Adrenal gland (tissue), 12 donors: ENCODE results near the gene ZC2HC1C. TPM values are rescaled to one million over a fixed set of nuclear protein-coding genes. Genes with fewer than 3 reads are reported as not detected.

Experiments
- DNase-seq, 7 donors: peaks; one replicate each; pipeline ENCODE4 v3.0.0-alpha.2; 2019 to 2020
- H3K27ac ChIP-seq, 5 donors: fragments of 200-600 bp; sonication (generic) in 4 of 5; 1 replicate in 3 of 5; 2 replicates in 2 of 5; pipeline versions ENCODE4 v1.5.1 to v1.8.0; 2016 to 2020; ENCODE audit warnings: mild to moderate bottlenecking in 1 of 5
- H3K27me3 ChIP-seq: fragments of 200-600 bp; 2 replicates; pipeline ENCODE4 v1.8.0; 2021
- H3K36me3 ChIP-seq, 2 donors: fragments of 200-600 bp; replicated peaks in 1 of 2; 1 replicate in 1 of 2; 2 replicates in 1 of 2; pipeline versions ENCODE4 v1.5.1 to v1.8.0; 2018 to 2022
- H3K4me1 ChIP-seq, 2 donors: fragments of 200-600 bp; replicated peaks in 1 of 2; 1 replicate in 1 of 2; 2 replicates in 1 of 2; pipeline versions ENCODE4 v1.5.1 to v1.8.0; 2018 to 2021
- H3K4me3 ChIP-seq, 4 donors: fragments of 200-600 bp; sonication (generic) in 3 of 4; one replicate each; pipeline ENCODE4 v1.5.1; 2016 to 2018
- H3K9me3 ChIP-seq, 3 donors: fragments of 200-600 bp; sonication (generic) in 1 of 3; replicated peaks in 1 of 3; 1 replicate in 2 of 3; 2 replicates in 1 of 3; pipeline versions ENCODE4 v1.5.1 to v1.8.0; 2016 to 2021
- POLR2A ChIP-seq, 2 donors: fragments of 450-650 bp; IDR thresholded peaks; one replicate each; pipeline ENCODE4 v1.6.1; 2017; ENCODE audit warnings: antibody characterized with exemption in 2 of 2, mild to moderate bottlenecking in 2 of 2, moderate library complexity in 1 of 2
- WGBS, 4 donors: extraction: QIAGEN DNeasy Blood & Tissue Kit in 2 of 4; methylation state at CpG; one replicate each; pipeline versions ENCODE4 v1.1.5 to v1.1.7; 2013 to 2017; 5-methylcytosine and 5-hydroxymethylcytosine counted together
- intact Hi-C, 2 donors: fragments of 100-400 bp; cut with DNase I; formaldehyde crosslinking; loops; one replicate each; pipeline versions ENCODE4 v1.14.1 to v1.15.0; 2022 to 2023
- polyA plus RNA-seq, 3 donors: library from polyadenylated mRNA; stranded (reverse); fragments of 200-250 nt in 2 of 3; fragments of 350-450 nt in 1 of 3; fragmentation: Illumina TruSeq in 1 of 3; extraction: RNeasy Lipid Tissue Mini Kit (QIAGEN cat#74804) in 1 of 3; gene quantifications; one replicate each; pipeline ENCODE4 v1.2.3, GENCODE V29; 2013 to 2014
- total RNA-seq, 9 donors: library from RNA; depleted of rRNA in 4 of 9; stranded (reverse); fragments of >200 nt in 4 of 9; fragments of 120-200 nt in 1 of 9; fragmentation: NEBNext Ultra II Directional in 1 of 9; extraction: Animal tissue kit (Norgen Biotek cat#: 25700) in 1 of 9; gene quantifications; one replicate each; pipeline versions ENCODE4 v1.1.0 to v1.2.4, GENCODE V29; 2013 to 2023
- TF ChIP-seq, protein P1 (sequence below), 6 experiments: fragments of 450-650 bp in 4 of 6; fragments of 200-600 bp in 2 of 6; sonication (generic) in 1 of 6; IDR thresholded peaks; 1 replicate in 5 of 6; 2 replicates in 1 of 6; pipeline versions ENCODE4 v1.5.1 to v1.8.0; 2016 to 2021; ENCODE audit warnings: antibody characterized with exemption in 6 of 6, mild to moderate bottlenecking in 2 of 6, moderate library complexity in 1 of 6
- donor health status: healthy with polysubstance abuse.
- donor health status: Bipolar disorder and iron deficiency.
- donor health status: DM: yes; HTN: yes; CAD: no.
- donor health status: DM: no; HTN: no; CAD: no.
- donor health status: DM: no; HTN: no; CAD: no.
- donor health status: DM: yes; HTN: yes; CAD: no.

Gene ZC2HC1C
- total and polyA plus RNA-seq, 12 donors: 1.9 to 12.1 (median 6.0) TPM

DNA sequence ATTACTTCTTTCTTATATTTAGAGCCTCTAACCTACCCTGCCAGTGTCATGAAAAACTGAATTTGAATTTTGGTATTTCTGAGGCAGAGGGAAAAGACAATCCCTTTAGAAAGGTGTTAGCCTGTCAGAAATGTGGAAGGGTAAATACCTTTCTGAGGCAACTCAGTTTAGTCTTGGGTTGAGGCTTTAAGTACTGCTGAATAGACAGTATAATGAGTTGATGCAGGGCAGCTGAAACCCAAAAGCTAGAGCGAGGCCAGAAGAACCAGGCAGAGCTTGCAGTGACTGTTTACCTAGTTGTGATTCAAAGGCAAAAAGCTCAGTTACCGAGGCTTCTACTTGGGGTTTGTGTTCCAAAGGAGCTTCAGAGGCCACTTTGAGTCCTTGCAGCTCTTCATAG lies 18.7 kb downstream of the ZC2HC1C start:
- intact Hi-C loops: loop anchor here (5.0 to 10.0 kb wide), 3 partner anchors 141 to 226 kb away; no protein-coding TSS in a partner anchor
- Histone ChIP-seq H3K27me3 (no peaks in the 10 kb centered on the region), H3K4me3 (no peak overlapping the region), H3K36me3 (peaks cover 0 to 85% of the 10 kb centered on the region in 2 donors), H3K27ac (no peak overlapping the region), H3K9me3 (no peaks in the 10 kb centered on the region), H3K4me1 (no peaks in the 10 kb centered on the region)
- DNase-seq: no peak
- 74 to 90% (median 84%) methylated on average over 2 of the region's 2 CpGs for WGBS, 4 donors
- no peak for TF ChIP-seq POLR2A (IDR thresholded peaks at IDR 0.05)
- TF ChIP-seq, protein P1, sequence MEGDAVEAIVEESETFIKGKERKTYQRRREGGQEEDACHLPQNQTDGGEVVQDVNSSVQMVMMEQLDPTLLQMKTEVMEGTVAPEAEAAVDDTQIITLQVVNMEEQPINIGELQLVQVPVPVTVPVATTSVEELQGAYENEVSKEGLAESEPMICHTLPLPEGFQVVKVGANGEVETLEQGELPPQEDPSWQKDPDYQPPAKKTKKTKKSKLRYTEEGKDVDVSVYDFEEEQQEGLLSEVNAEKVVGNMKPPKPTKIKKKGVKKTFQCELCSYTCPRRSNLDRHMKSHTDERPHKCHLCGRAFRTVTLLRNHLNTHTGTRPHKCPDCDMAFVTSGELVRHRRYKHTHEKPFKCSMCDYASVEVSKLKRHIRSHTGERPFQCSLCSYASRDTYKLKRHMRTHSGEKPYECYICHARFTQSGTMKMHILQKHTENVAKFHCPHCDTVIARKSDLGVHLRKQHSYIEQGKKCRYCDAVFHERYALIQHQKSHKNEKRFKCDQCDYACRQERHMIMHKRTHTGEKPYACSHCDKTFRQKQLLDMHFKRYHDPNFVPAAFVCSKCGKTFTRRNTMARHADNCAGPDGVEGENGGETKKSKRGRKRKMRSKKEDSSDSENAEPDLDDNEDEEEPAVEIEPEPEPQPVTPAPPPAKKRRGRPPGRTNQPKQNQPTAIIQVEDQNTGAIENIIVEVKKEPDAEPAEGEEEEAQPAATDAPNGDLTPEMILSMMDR (IDR thresholded peaks at IDR 0.05): no peak

DNA sequence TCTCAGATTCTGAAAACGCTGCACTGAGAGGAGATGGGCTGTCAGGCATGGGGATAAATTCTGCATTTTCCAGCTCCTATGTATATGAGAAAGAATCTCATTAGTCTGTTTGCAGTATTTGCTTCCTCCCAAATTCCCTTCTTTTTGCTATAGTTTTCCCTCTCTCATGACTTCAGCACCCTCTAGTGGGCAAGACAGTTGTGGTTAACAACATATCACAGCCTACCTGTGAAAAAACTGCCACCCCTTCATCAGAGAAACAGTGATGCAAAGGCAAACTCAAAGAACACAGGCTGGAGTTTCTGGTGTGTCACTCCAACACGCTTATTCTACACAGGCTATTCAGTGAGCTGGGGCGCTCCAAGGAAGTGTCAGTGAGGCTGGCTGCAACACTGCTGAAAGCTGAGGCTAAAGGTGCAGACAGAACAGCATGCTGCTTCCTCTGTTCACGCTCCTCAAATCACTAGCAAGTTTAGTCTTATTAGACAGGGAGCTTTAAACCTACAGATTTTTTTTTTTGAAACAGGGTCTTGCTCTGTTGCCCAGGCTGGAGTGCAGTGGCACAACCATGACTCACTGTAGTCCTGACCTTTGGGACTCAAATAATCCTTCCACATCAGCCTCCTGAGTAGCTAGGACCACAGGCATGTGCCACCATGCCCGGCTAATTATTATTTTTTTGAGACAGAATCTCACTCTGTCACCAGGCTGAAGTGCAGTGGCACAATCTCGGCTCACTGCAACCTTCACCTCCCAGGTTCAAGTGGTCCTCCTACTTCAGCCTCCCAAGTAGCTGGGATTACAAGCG lies 19.3 kb downstream of the ZC2HC1C start:
- 68 to 74% (median 72%) methylated on average over 7 of the region's 7 CpGs for WGBS, 4 donors
- Histone ChIP-seq H3K9me3 (no peaks in the 10 kb centered on the region), H3K4me1 (no peaks in the 10 kb centered on the region), H3K27me3 (no peaks in the 10 kb centered on the region), H3K4me3 (no peak overlapping the region), H3K27ac (no peak overlapping the region), H3K36me3 (peaks cover 0 to 85% of the 10 kb centered on the region in 2 donors)
- no peak for TF ChIP-seq POLR2A (IDR thresholded peaks at IDR 0.05)
- TF ChIP-seq, protein P1 (IDR thresholded peaks at IDR 0.05): peak; percentile 54 to 90 (median 82)
- intact Hi-C loops: loop anchor here (5.0 to 10.0 kb wide), 3 partner anchors 141 to 226 kb away; no protein-coding TSS in a partner anchor
- DNase-seq: peak in 5 of 7 donors; percentile 47 to 72 (median 67)

DNA sequence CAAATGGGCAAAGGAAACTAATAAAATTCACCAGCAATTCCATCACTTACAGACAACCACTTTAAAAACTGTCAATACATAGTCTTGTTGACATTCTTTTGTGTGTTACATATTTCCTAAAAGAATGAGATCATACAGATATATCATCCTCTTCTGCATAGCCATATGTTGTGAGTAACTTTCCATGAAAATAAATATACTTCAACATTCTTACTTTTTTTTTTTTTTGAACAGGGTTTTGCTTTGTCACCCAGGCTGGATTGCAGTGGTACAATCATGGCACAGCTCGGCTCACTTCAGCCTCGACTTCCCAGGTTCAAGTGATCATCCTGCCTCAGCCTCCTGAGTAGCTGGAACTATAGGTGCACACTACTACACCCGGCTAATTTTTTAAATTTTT lies 20.9 kb downstream of the ZC2HC1C start:
- Histone ChIP-seq H3K4me1 (no peaks in the 10 kb centered on the region), H3K4me3 (no peak overlapping the region), H3K27ac (no peak overlapping the region), H3K9me3 (no peaks in the 10 kb centered on the region), H3K27me3 (no peaks in the 10 kb centered on the region), H3K36me3 (peaks cover 0 to 85% of the 10 kb centered on the region in 2 donors)
- DNase-seq: no peak
- no peak for TF ChIP-seq POLR2A (IDR thresholded peaks at IDR 0.05)
- TF ChIP-seq, protein P1 (IDR thresholded peaks at IDR 0.05): no peak
- intact Hi-C loops: no loop called here
- WGBS, 4 donors: 85 to 96% (median 92%) methylated on average over 3 of the region's 3 CpGs

DNA sequence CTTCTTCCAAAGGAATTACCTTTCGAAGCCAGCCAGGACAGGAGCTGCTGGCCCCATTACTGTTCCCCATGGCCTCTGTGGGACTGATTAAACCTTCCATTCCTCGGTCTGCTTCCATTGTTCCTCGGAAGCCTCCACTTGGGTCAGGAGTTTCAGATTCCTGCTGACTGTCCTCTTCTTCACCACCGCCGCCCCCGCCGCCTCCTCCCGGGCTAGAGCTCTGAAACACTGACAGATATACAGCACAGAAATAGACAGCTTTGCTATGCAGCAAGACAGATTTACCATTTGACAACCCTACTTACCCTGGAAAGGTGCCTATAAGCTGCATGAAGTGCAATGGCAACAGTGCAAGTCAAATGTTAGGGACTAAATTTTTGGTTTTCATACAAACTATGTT lies 21.8 kb downstream of the ZC2HC1C start:
- DNase-seq: no peak
- intact Hi-C loops: no loop called here
- H3K27ac ChIP-seq: no peak overlapping the region
- no peaks in the 10 kb centered on the region for H3K27me3 ChIP-seq
- no peak overlapping the region for H3K4me3 ChIP-seq
- WGBS, 4 donors: 85 to 96% (median 91%) methylated on average over 8 of the region's 8 CpGs
- no peaks in the 10 kb centered on the region for H3K9me3 ChIP-seq
- H3K4me1 ChIP-seq: no peaks in the 10 kb centered on the region
- no peak for TF ChIP-seq POLR2A (IDR thresholded peaks at IDR 0.05)
- TF ChIP-seq, protein P1 (IDR thresholded peaks at IDR 0.05): no peak
- H3K36me3 ChIP-seq: peaks cover 0 to 85% of the 10 kb centered on the region in 2 donors
